SK-N-MC (cell line): Measurements from ENCODE around the gene KRT36.

Source experiments
- EZH2 ChIP-seq: fragments of 200-600 bp; sonication (generic); IDR thresholded peaks from one replicate; pipeline ENCODE4 v1.6.1; 2017; ENCODE audit warnings: antibody characterized with exemption
- POLR2AphosphoS5 ChIP-seq: IDR thresholded peaks from 2 replicates; pipeline ENCODE4 v1.6.1; 2012; ENCODE audit warnings: mild to moderate bottlenecking, low read depth, low read length, borderline replicate concordance

- TF ChIP-seq EZH2 (no peak), POLR2AphosphoS5 (no peak)
Measured at GRCh38 chr17:41537614-41537954, 47.9 kb upstream of the KRT36 start.
